Kidney (tissue), 14 donors: ENCODE data around the gene ZDHHC8. TPM values are rescaled to one million over a fixed set of nuclear protein-coding genes. Genes with fewer than 3 reads are reported as not detected.

Experiments
- DNase-seq, 5 donors: peaks; one replicate each; pipeline ENCODE4 v3.0.0-alpha.2; 2013 to 2020
- FAIRE-seq: peaks from 2 replicates; lab custom pipeline; 2012; peaks lifted over from hg19 to GRCh38; lab: Jason Lieb, UNC
- H3K27ac ChIP-seq, 2 donors: one replicate each; pipeline ENCODE4 v1.7.0; 2013; ENCODE audit warnings: low read depth in 2 of 2, low read length in 2 of 2, inconsistent platforms in 1 of 2
- H3K27me3 ChIP-seq: one replicate; pipeline ENCODE4 v1.7.1; 2013; ENCODE audit warnings: low read length, inconsistent platforms; ENCODE audit not compliant: control insufficient read depth, insufficient read depth
- H3K36me3 ChIP-seq, 3 donors: one replicate each; pipeline versions ENCODE4 v1.7.0 to v1.7.1; 2013; ENCODE audit warnings: low read length in 3 of 3, control low read depth in 1 of 3, inconsistent platforms in 1 of 3; ENCODE audit not compliant: insufficient read depth in 3 of 3, control insufficient read depth in 2 of 3
- H3K4me1 ChIP-seq, 3 donors: one replicate each; pipeline versions ENCODE4 v1.7.0 to v1.7.1; 2013; ENCODE audit warnings: low read length in 3 of 3, inconsistent platforms in 1 of 3, low read depth in 1 of 3; ENCODE audit not compliant: control insufficient read depth in 2 of 3, insufficient read depth in 2 of 3
- H3K4me3 ChIP-seq, 3 donors: one replicate each; pipeline versions ENCODE4 v1.7.0 to v1.8.1; 2013; ENCODE audit warnings: low read length in 3 of 3, control low read depth in 1 of 3, inconsistent platforms in 1 of 3
- H3K9ac ChIP-seq, 3 donors: one replicate each; pipeline versions ENCODE4 v1.7.0 to v1.7.1; 2013; ENCODE audit warnings: low read length in 3 of 3, control low read depth in 1 of 3, inconsistent platforms in 1 of 3
- H3K9me3 ChIP-seq, 3 donors: one replicate each; pipeline versions ENCODE4 v1.7.0 to v1.7.1; 2013; ENCODE audit warnings: low read length in 3 of 3, control low read depth in 1 of 3, inconsistent platforms in 1 of 3; ENCODE audit not compliant: control insufficient read depth in 2 of 3, insufficient read depth in 1 of 3
- intact Hi-C: fragments of 100-400 bp; cut with DNase I; formaldehyde crosslinking; loops from one replicate; pipeline ENCODE4 v1.11.1; 2022
- polyA plus RNA-seq: library from polyadenylated mRNA; stranded (reverse); fragments of 350-450 nt; fragmentation: Illumina TruSeq; extraction: RNeasy Lipid Tissue Mini Kit (QIAGEN cat#74804); gene quantifications from one replicate; pipeline ENCODE4 v1.2.3, GENCODE V29; 2014; ENCODE audit warnings: low read depth, low replicate concordance; ENCODE audit not compliant: insufficient read depth
- total RNA-seq: library from RNA; stranded (reverse); fragmentation: NEBNext Ultra II Directional; extraction: Animal tissue kit (Norgen Biotek cat#: 25700); gene quantifications from one replicate; pipeline ENCODE4 v1.2.1, GENCODE V29; 2021
- TF ChIP-seq, protein P1 (sequence below): IDR thresholded peaks from 3 replicates; pipeline ENCODE4 v1.5.1; 2012; ENCODE audit warnings: mild to moderate bottlenecking, moderate library complexity, borderline replicate concordance; ENCODE audit not compliant: insufficient read depth; ENCODE audit errors: extremely low read depth
- donor health status: control.
- donor health status: control.
- donor health status: control.
- donor health status: control.
- donor health status: control.
- donor health status: DM: yes; HTN: yes; CAD: no.
- donor health status: Normal renal cell carcinoma (clear cell type).

Gene ZDHHC8
- total and polyA plus RNA-seq, 2 donors from 2014 or later = 18.8 to 57.1 TPM

DNA sequence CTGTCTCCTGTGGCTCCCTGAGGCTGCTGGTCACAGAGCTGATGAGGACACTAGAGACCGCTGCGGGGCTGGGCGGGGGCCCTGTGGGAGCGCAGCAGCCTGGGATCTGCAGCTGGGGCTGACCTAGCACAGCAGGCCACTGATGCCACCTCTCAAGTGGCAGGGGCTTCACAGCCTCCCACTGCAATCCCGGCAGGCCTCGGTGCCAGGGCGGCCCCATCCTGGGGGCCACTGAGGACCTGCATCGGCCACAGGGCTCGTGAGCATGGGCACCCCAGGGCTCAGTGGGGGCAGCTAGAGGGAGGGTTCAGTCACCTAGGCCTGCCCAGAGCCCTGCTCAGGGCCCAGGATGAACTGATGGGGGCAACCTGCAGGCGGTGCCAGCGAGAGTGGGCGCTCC lies 33.8 kb downstream of the ZDHHC8 start:
- intact Hi-C loops = no loop called here
- DNase-seq = no peak
- TF ChIP-seq, protein P1, sequence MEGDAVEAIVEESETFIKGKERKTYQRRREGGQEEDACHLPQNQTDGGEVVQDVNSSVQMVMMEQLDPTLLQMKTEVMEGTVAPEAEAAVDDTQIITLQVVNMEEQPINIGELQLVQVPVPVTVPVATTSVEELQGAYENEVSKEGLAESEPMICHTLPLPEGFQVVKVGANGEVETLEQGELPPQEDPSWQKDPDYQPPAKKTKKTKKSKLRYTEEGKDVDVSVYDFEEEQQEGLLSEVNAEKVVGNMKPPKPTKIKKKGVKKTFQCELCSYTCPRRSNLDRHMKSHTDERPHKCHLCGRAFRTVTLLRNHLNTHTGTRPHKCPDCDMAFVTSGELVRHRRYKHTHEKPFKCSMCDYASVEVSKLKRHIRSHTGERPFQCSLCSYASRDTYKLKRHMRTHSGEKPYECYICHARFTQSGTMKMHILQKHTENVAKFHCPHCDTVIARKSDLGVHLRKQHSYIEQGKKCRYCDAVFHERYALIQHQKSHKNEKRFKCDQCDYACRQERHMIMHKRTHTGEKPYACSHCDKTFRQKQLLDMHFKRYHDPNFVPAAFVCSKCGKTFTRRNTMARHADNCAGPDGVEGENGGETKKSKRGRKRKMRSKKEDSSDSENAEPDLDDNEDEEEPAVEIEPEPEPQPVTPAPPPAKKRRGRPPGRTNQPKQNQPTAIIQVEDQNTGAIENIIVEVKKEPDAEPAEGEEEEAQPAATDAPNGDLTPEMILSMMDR = no peak
- no peaks in the 10 kb centered on the region for H3K36me3 ChIP-seq
- H3K9ac ChIP-seq = no peak overlapping the region
- no peak overlapping the region for H3K4me3 ChIP-seq
- no peaks in the 10 kb centered on the region for H3K27me3 ChIP-seq
- H3K4me1 ChIP-seq = no peaks in the 10 kb centered on the region
- FAIRE-seq = no peak
- no peaks in the 10 kb centered on the region for H3K9me3 ChIP-seq
- no peak overlapping the region for H3K27ac ChIP-seq

DNA sequence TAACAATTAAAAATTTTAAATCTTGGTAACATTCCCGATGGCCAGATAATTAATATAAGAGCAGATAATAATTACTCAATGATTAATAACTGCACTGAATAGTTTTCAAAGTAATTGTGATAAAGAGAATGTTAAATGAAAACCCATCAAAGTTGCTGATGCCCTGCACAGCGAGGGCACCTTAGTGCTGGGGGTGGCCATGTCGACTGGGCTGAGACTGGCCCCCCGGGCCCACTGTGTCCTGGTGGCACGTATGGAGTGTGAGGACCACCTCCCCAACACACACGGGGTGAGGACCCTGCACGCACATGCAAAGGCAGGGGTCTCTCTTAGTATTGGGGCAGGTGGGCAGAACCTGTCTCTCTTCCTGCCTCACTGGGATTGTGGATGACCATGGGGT lies 34.3 kb downstream of the ZDHHC8 start:
- DNase-seq = no peak
- no peaks in the 10 kb centered on the region for H3K27me3 ChIP-seq
- intact Hi-C loops = no loop called here
- no peaks in the 10 kb centered on the region for H3K36me3 ChIP-seq
- H3K27ac ChIP-seq = no peak overlapping the region
- H3K4me3 ChIP-seq = no peak overlapping the region
- no peaks in the 10 kb centered on the region for H3K4me1 ChIP-seq
- H3K9me3 ChIP-seq = no peaks in the 10 kb centered on the region
- TF ChIP-seq, protein P1 = no peak
- FAIRE-seq = no peak
- H3K9ac ChIP-seq = no peak overlapping the region

DNA sequence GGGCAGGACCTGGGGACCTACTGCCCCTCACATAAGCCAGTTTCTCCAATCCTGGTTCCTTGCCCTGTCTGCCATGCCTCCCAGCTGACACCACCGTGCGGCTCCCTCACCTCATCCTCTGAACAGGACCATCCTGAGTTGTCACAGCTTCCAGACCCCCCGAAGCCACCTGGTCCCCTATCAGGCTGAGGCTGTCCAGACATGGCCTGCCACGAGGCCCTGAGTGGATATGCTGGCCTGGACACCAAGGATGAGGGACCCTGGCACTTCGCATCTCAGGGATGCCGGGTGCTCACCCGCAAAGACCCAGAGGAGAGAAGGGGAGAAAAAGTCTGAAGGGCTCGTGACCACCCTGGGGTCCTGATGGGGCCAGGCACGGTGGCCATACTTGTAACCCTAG lies 35.1 kb downstream of the ZDHHC8 start:
- TF ChIP-seq, protein P1 = no peak
- intact Hi-C loops = no loop called here
- Histone ChIP-seq H3K4me3 (no peak overlapping the region), H3K27me3 (no peaks in the 10 kb centered on the region), H3K9me3 (no peaks in the 10 kb centered on the region), H3K4me1 (no peaks in the 10 kb centered on the region), H3K36me3 (no peaks in the 10 kb centered on the region), H3K9ac (no peak overlapping the region), H3K27ac (no peak overlapping the region)
- DNase-seq (no peak), FAIRE-seq (no peak)

DNA sequence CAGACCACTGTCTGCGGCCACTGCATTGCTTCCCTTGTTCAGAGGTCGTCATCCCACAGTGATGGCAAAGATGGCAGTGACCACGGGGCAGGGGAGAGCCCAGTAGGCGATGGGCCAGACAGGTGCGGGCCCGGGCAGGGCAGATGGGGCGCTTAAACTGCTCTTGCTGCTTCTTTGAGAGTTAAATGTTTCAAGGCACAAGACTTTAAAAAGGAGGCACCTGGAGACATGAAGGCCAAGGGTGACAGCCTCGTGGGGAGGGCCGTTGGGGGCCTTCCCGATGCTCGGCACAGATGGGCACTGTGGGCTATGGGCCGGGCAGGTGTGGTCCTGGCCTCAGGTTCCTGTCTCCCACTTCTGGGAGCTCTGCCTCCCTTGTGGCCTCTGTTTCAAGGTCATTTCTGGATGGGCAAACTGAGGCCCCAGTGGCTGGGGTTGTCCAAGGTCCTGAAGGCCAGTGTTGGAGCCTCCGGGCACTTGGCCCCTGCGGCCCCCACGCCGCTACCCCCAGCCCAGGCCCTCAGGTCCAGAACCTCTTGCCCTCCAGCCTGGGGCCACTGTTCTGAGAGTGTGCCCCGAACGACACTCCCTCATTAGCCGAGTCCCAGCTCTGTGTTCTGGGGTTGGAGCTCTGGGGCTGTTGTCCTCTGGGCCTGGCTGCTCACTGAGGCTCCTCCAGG lies 36.2 kb downstream of the ZDHHC8 start:
- H3K4me3 ChIP-seq = no peak overlapping the region
- H3K9me3 ChIP-seq = no peaks in the 10 kb centered on the region
- TF ChIP-seq, protein P1 = no peak
- no peaks in the 10 kb centered on the region for H3K36me3 ChIP-seq
- H3K9ac ChIP-seq = no peak overlapping the region
- DNase-seq = no peak
- intact Hi-C loops = no loop called here
- no peaks in the 10 kb centered on the region for H3K27me3 ChIP-seq
- H3K27ac ChIP-seq = no peak overlapping the region
- no peaks in the 10 kb centered on the region for H3K4me1 ChIP-seq
- no peak for FAIRE-seq
